Smooth muscle cell (in vitro differentiated cells): ENCODE data around the gene C16orf74. TPM values are rescaled to one million over a fixed set of nuclear protein-coding genes. Genes with fewer than 3 reads are reported as not detected.

Experiments used
- DNase-seq: peaks from one replicate; lab custom pipeline; 2025; ENCODE audit not compliant: unreplicated experiment; lab: John Stamatoyannopoulos, UW
- H2AFZ ChIP-seq: fragments of 200-600 bp; sonication (generic); 2 replicates; pipeline ENCODE4 v1.6.0; 2016; ENCODE audit warnings: antibody characterized with exemption, low read depth, mild to moderate bottlenecking
- H3F3A ChIP-seq: fragments of 200-600 bp; sonication (generic); 2 replicates; pipeline ENCODE4 v1.6.0; 2017; ENCODE audit warnings: antibody characterized with exemption, low read depth
- H3K27ac ChIP-seq: fragments of 200-600 bp; sonication (generic); 2 replicates; pipeline ENCODE4 v1.5.1; 2016; ENCODE audit warnings: low read depth, mild to moderate bottlenecking
- H3K27me3 ChIP-seq: fragments of 200-600 bp; sonication (generic); 2 replicates; pipeline ENCODE4 v1.6.1; 2016; ENCODE audit warnings: low read depth, mild to moderate bottlenecking
- H3K36me3 ChIP-seq: fragments of 200-600 bp; sonication (generic); 2 replicates; pipeline ENCODE4 v1.5.1; 2016; ENCODE audit warnings: low read depth
- H3K4me1 ChIP-seq: fragments of 200-600 bp; sonication (generic); 2 replicates; pipeline ENCODE4 v1.5.1; 2016; ENCODE audit warnings: low read depth
- H3K4me2 ChIP-seq: fragments of 200-600 bp; sonication (generic); 2 replicates; pipeline ENCODE4 v1.6.0; 2016; ENCODE audit warnings: mild to moderate bottlenecking
- H3K4me3 ChIP-seq: fragments of 200-600 bp; sonication (generic); 2 replicates; pipeline ENCODE4 v1.5.1; 2016; ENCODE audit warnings: mild to moderate bottlenecking
- H3K79me2 ChIP-seq: fragments of 200-600 bp; sonication (generic); 2 replicates; pipeline ENCODE4 v1.6.0; 2016; ENCODE audit warnings: low read depth, mild to moderate bottlenecking
- H3K9ac ChIP-seq: fragments of 200-600 bp; sonication (generic); 2 replicates; pipeline ENCODE4 v1.6.0; 2016; ENCODE audit warnings: low read depth
- H3K9me3 ChIP-seq: fragments of 200-600 bp; sonication (generic); replicated peaks from 2 replicates; pipeline ENCODE4 v1.5.1; 2016; ENCODE audit warnings: low read depth
- H4K20me1 ChIP-seq: fragments of 200-600 bp; sonication (generic); 2 replicates; pipeline ENCODE4 v1.6.0; 2016; ENCODE audit warnings: low read depth
- WGBS: methylation state at CpG from one replicate; pipeline ENCODE4 v1.1.7; 2016; ENCODE audit warnings: low lambda C conversion rate; 5-methylcytosine and 5-hydroxymethylcytosine counted together
- polyA plus RNA-seq: library from polyadenylated mRNA; unstranded; fragments of >200 nt; fragmentation: Nextera tagmentation; extraction: Ambion mirVana; gene quantifications from 2 replicates; pipeline ENCODE4 v1.2.1, GENCODE V29; 2016
- total RNA-seq: library from RNA; depleted of rRNA; stranded (reverse); fragments of >200 nt; gene quantifications from 2 replicates; pipeline ENCODE4 v1.2.3, GENCODE V29; 2014
- TF ChIP-seq, protein P1 (sequence below): fragments of 200-600 bp; sonication (generic); IDR thresholded peaks from 2 replicates; pipeline ENCODE4 v1.5.1; 2017; ENCODE audit warnings: borderline replicate concordance, mild to moderate bottlenecking, antibody characterized with exemption; ENCODE audit not compliant: insufficient read depth, poor library complexity, severe bottlenecking

The C16orf74 gene
- total and polyA plus RNA-seq, 2 experiments from 2014 or later, result 0.31 to 1.7 TPM

DNA sequence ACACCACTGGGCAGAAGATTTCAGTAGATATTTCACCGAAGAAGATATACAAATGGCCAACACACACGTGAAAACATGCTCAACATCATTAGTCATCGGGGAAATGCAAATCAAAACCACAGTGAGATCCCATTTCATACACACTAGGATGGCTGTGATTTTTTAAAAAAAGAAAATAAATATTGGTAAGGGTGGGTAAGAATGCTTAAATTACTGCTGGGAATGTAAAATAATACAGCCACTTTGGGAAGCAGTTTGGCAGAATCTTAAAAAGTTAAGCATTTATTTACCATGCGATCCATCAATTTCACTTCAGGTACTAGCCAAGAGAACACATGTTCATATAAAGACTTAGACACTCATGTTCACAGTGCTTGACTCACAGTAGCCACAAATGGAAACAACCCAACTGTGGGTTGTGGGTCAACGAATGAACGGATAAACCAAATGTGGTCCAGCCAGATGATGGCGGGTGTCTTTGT lies 6.5 kb upstream of the C16orf74 start:
- no peak for DNase-seq
- Histone ChIP-seq H3F3A (peaks cover 5% of the 10 kb centered on the region), H3K9ac (no peak overlapping the region), H3K27me3 (peaks cover 12% of the 10 kb centered on the region), H3K79me2 (no peaks in the 10 kb centered on the region), H3K4me2 (no peak overlapping the region), H4K20me1 (no peaks in the 10 kb centered on the region), H2AFZ (no peak overlapping the region), H3K9me3 (no peaks in the 10 kb centered on the region), H3K4me1 (peaks cover 10% of the 10 kb centered on the region), H3K36me3 (no peaks in the 10 kb centered on the region), H3K4me3 (no peak overlapping the region), H3K27ac (no peak overlapping the region)
- TF ChIP-seq, protein P1, sequence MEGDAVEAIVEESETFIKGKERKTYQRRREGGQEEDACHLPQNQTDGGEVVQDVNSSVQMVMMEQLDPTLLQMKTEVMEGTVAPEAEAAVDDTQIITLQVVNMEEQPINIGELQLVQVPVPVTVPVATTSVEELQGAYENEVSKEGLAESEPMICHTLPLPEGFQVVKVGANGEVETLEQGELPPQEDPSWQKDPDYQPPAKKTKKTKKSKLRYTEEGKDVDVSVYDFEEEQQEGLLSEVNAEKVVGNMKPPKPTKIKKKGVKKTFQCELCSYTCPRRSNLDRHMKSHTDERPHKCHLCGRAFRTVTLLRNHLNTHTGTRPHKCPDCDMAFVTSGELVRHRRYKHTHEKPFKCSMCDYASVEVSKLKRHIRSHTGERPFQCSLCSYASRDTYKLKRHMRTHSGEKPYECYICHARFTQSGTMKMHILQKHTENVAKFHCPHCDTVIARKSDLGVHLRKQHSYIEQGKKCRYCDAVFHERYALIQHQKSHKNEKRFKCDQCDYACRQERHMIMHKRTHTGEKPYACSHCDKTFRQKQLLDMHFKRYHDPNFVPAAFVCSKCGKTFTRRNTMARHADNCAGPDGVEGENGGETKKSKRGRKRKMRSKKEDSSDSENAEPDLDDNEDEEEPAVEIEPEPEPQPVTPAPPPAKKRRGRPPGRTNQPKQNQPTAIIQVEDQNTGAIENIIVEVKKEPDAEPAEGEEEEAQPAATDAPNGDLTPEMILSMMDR, result no peak
- 59% methylated on average over 7 of the region's 7 CpGs for WGBS

DNA sequence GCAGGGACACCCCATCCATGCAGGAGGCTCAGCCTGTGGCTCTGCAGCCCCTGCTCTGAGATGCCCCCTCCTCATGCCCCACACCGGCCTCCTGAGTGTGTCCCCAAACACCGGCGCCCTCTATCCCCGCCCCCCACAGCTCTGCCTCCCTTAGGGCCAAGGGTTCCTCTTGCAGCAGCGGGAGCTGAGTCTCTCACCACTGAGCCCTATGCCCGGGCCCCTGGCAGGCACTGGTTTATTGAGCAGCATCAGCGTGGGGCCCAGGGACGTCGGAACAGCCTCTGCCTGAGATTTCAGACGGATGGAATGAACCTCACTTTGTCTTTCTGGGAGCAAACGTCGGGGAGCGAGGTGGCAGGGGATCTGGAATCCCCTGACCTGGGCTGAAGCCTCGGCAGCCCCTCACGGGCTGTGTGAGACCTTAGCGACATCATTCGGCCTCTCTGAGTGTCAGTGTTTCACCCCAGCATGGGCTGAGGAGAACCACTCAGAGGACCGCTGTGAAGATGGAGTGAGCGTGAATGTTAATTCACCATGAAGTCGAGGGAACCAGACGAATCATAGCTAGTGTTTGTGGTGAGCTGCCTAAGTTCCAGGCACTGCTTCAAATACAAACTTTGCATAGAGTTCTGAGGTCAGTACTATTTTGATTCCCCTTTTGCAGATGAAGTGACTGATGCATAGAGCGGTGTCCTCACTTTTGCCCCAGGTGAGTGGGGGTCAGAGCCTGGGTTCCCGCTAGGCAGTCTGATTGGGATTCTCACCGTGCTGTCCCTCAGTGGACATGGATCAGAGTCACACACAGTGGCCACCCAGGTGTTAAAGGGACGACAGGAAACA lies 5.3 kb upstream of the C16orf74 start:
- no peak for DNase-seq
- Histone ChIP-seq H3K27ac (no peak overlapping the region), H3K4me2 (no peak overlapping the region), H3K27me3 (peaks cover 24% of the 10 kb centered on the region), H3K9me3 (no peaks in the 10 kb centered on the region), H4K20me1 (no peaks in the 10 kb centered on the region), H3K4me3 (no peak overlapping the region), H3K36me3 (no peaks in the 10 kb centered on the region), H3K79me2 (no peaks in the 10 kb centered on the region), H3F3A (peaks cover 5% of the 10 kb centered on the region), H2AFZ (no peak overlapping the region), H3K4me1 (peaks cover 13% of the 10 kb centered on the region), H3K9ac (no peak overlapping the region)
- WGBS, result 80% methylated on average over 25 of the region's 25 CpGs
- TF ChIP-seq, protein P1, result no peak

DNA sequence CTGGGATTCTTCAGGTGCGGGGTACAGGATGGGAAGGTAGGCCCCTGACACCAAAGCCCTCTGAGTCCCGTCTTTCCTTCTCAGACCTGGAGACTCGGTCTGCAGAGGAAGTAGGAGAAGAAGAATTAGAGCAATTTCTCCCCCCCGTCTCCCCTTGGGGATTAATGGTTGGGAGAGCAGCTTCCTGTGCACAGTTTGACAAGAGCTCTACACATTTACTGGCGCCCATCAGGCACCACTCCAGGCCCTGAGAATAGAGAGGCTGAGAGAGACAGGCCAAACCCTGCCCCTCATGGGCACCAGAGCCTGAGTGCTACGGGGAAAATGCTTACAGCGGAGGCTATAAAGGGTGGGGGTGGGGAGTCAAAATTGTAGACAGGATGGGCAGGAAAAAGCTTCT lies 3.5 kb upstream of the C16orf74 start:
- H3K36me3 ChIP-seq, result no peaks in the 10 kb centered on the region
- H3K79me2 ChIP-seq, result no peaks in the 10 kb centered on the region
- 76% methylated on average over 7 of the region's 7 CpGs for WGBS
- H2AFZ ChIP-seq, result no peak overlapping the region
- no peak overlapping the region for H3K9ac ChIP-seq
- no peaks in the 10 kb centered on the region for H3K9me3 ChIP-seq
- no peak overlapping the region for H3K4me3 ChIP-seq
- no peaks in the 10 kb centered on the region for H4K20me1 ChIP-seq
- peaks cover 26% of the 10 kb centered on the region for H3K27me3 ChIP-seq
- no peak overlapping the region for H3K4me2 ChIP-seq
- TF ChIP-seq, protein P1, result no peak
- peaks cover 5% of the 10 kb centered on the region for H3F3A ChIP-seq
- peaks cover 23% of the 10 kb centered on the region for H3K4me1 ChIP-seq
- no peak for DNase-seq
- no peak overlapping the region for H3K27ac ChIP-seq
